WERI-Rb-1 (cell line): ENCODE measurements around the gene UFSP1.

Source experiments
- DNase-seq: peaks from one replicate; pipeline ENCODE4 v3.0.0-alpha.2; 2020
- H3K27ac ChIP-seq: fragments of 250-450 bp; sonication (Bioruptor Pico); 2 replicates; pipeline ENCODE4 v1.5.1; 2020; ENCODE audit warnings: mild to moderate bottlenecking, moderate library complexity
- H3K27me3 ChIP-seq: fragments of 250-450 bp; sonication (Bioruptor Pico); 2 replicates; pipeline ENCODE4 v1.5.1; 2021; ENCODE audit warnings: mild to moderate bottlenecking, low read depth, moderate library complexity; ENCODE audit not compliant: insufficient read depth, severe bottlenecking
- H3K36me3 ChIP-seq: fragments of 250-450 bp; sonication (Bioruptor Pico); 2 replicates; pipeline ENCODE4 v1.5.1; 2020; ENCODE audit warnings: mild to moderate bottlenecking, moderate library complexity
- H3K4me3 ChIP-seq: 2 replicates; pipeline ENCODE4 v1.5.1; 2011; ENCODE audit warnings: low read depth, mild to moderate bottlenecking, control low read depth, low read length
- H3K9me3 ChIP-seq: fragments of 250-450 bp; sonication (Bioruptor Pico); 2 replicates; pipeline ENCODE4 v1.5.1; 2021; ENCODE audit warnings: mild to moderate bottlenecking, moderate library complexity; ENCODE audit not compliant: severe bottlenecking
- CTCF ChIP-seq: IDR thresholded peaks from 2 replicates; pipeline ENCODE4 v1.5.1; 2011; ENCODE audit warnings: low read depth, mild to moderate bottlenecking, control low read depth, inconsistent platforms, low read length

The UFSP1 gene

GRCh38 chr7:100875356-100875751 lies 14.2 kb downstream of the UFSP1 start:
- peaks cover 48% of the 10 kb centered on the region for H3K36me3 ChIP-seq
- DNase-seq = no peak

GRCh38 chr7:100874577-100875355 lies 14.7 kb downstream of the UFSP1 start, which contains the start of gene SRRT:
Gene SRRT, plus strand, starts transcription at chr7:100875103. Its CDS starts 488 bp downstream, at chr7:100875591.
- peak; percentile 98 for DNase-seq
- Histone ChIP-seq H3K36me3 (peaks cover 45% of the 10 kb centered on the region), H3K4me3 (peak within 1 kb of the TSS; percentile 76), H3K27ac (peak within 1 kb of the TSS; percentile 99), H3K9me3 (no peaks in the 10 kb centered on the region), H3K27me3 (no peaks in the 10 kb centered on the region)
- no peak for TF ChIP-seq CTCF

More at GRCh38 chr7:100875356-100875751, 14.2 kb downstream of the UFSP1 start:
- Histone ChIP-seq H3K27me3 (no peaks in the 10 kb centered on the region), H3K4me3 (peak overlapping the region; percentile 76), H3K9me3 (no peaks in the 10 kb centered on the region), H3K27ac (peak overlapping the region; percentile 99)
- no peak for TF ChIP-seq CTCF

GRCh38 chr7:100874300-100874576 lies 15.3 kb downstream of the UFSP1 start:
- Histone ChIP-seq H3K27me3 (no peaks in the 10 kb centered on the region), H3K36me3 (peaks cover 43% of the 10 kb centered on the region), H3K9me3 (no peaks in the 10 kb centered on the region), H3K4me3 (peak overlapping the region; percentile 76), H3K27ac (peak overlapping the region; percentile 99)
- no peak for DNase-seq
- no peak for TF ChIP-seq CTCF

- H3K27ac ChIP-seq = peak overlapping the region; percentile 99
- H3K36me3 ChIP-seq = peaks cover 38% of the 10 kb centered on the region
- no peak for DNase-seq
- H3K9me3 ChIP-seq = no peaks in the 10 kb centered on the region
- H3K4me3 ChIP-seq = peak overlapping the region; percentile 76
- H3K27me3 ChIP-seq = no peaks in the 10 kb centered on the region
- no peak for TF ChIP-seq CTCF
Observed at GRCh38 chr7:100873599-100874299, 15.8 kb downstream of the UFSP1 start.

- Histone ChIP-seq H3K9me3 (no peaks in the 10 kb centered on the region), H3K27me3 (no peaks in the 10 kb centered on the region), H3K36me3 (no peaks in the 10 kb centered on the region), H3K4me3 (no peak overlapping the region), H3K27ac (no peak overlapping the region)
- TF ChIP-seq CTCF = no peak
- no peak for DNase-seq
Observed at GRCh38 chr7:100867776-100868485, 21.6 kb downstream of the UFSP1 start.
